ENCODE results near the gene POLR1A. TPM values are rescaled to one million over a fixed set of nuclear protein-coding genes. Genes with fewer than 3 reads are reported as not detected.

The POLR1A gene
- total and polyA plus RNA-seq, 10 donors = 1.8 to 39.0 (median 20.1) TPM

GRCh38 chr2:86124683-86125082 is 19.0 kb upstream of the POLR1A start:
- Histone ChIP-seq H3K9me3 (no peaks in the 10 kb centered on the region), H3K4me3 (no peak overlapping the region), H3K27ac (no peak overlapping the region), H3K4me1 (no peaks in the 10 kb centered on the region), H3K36me3 (peaks cover 5 to 100% (median 99%) of the 10 kb centered on the region in 6 donors), H3K27me3 (replicated peaks in 1 of 7) (no peaks in the 10 kb centered on the region)
- WGBS, 5 donors = 88 to 94% (median 90%) methylated on average over 5 of the region's 5 CpGs
- TF ChIP-seq POLR2AphosphoS5 (IDR thresholded peaks at IDR 0.05) (no peak), CTCF (IDR thresholded peaks at IDR 0.05 in 8 of 11, conservative IDR thresholded peaks at IDR 0.05 in 3 of 11) (no peak), POLR2A (IDR thresholded peaks at IDR 0.05) (no peak)
- intact Hi-C loops (cut with DNase I; ENCODE audit: low total_unique reads) = no loop called here
- no peak for DNase-seq

DNA sequence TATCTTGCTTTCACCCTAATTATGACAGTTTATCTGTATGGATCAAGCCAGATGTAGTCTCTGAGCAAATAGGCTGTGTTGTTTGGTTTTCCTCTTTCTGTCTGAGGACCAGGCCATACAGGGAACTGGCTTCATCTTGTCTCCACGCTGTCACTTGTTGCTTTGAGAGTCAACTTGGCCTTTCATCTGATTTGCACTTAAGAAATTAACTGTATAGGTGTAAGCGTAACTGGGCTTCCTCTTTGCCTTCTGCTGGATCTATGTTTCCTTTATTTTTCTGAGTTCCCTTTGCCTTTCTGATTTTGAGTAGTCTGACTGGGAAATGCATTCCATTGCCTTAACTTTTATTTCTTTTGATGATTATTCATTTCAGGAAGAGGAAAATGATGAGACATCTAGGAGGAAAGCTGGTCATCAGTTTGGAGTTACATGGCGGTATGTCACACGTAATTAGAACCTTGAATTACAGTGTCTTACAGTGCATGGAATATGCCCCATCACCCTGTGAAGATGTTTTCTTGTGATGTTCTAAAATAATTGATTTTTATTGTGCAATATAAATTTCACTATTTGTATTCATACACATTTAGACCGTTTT is 17.7 kb upstream of the POLR1A start:
- WGBS, 5 donors = 86 to 98% (median 93%) methylated on average over 5 of the region's 5 CpGs
- Histone ChIP-seq H3K9me3 (no peaks in the 10 kb centered on the region), H3K27ac (no peak overlapping the region), H3K27me3 (replicated peaks in 1 of 7) (no peaks in the 10 kb centered on the region), H3K4me3 (no peak overlapping the region), H3K4me1 (no peaks in the 10 kb centered on the region), H3K36me3 (peaks cover 5 to 100% (median 100%) of the 10 kb centered on the region in 6 donors)
- intact Hi-C loops (cut with DNase I; ENCODE audit: low total_unique reads) = no loop called here
- DNase-seq = no peak
- no peak for TF ChIP-seq POLR2AphosphoS5 (IDR thresholded peaks at IDR 0.05)
- TF ChIP-seq POLR2A (IDR thresholded peaks at IDR 0.05) = no peak
- TF ChIP-seq CTCF (IDR thresholded peaks at IDR 0.05 in 8 of 11, conservative IDR thresholded peaks at IDR 0.05 in 3 of 11) = no peak

- intact Hi-C loops (cut with DNase I; ENCODE audit: low total_unique reads) = no loop called here
- no peak overlapping the region for H3K4me3 ChIP-seq
- no peaks in the 10 kb centered on the region for H3K9me3 ChIP-seq
- peaks cover 0 to 26% (median 0%) of the 10 kb centered on the region in 6 donors for H3K4me1 ChIP-seq
- H3K36me3 ChIP-seq = peaks cover 3 to 100% (median 95%) of the 10 kb centered on the region in 6 donors
- WGBS, 5 donors = 92 to 98% (median 96%) methylated on average over 2 of the region's 2 CpGs
- TF ChIP-seq POLR2AphosphoS5 (IDR thresholded peaks at IDR 0.05) (no peak), POLR2A (IDR thresholded peaks at IDR 0.05) (no peak), CTCF (IDR thresholded peaks at IDR 0.05 in 8 of 11, conservative IDR thresholded peaks at IDR 0.05 in 3 of 11) (no peak)
- no peak for DNase-seq
- H3K27ac ChIP-seq = no peak overlapping the region
- H3K27me3 ChIP-seq (replicated peaks in 1 of 7) = no peaks in the 10 kb centered on the region
Observed at GRCh38 chr2:86118130-86118529, 12.4 kb upstream of the POLR1A start.

DNA sequence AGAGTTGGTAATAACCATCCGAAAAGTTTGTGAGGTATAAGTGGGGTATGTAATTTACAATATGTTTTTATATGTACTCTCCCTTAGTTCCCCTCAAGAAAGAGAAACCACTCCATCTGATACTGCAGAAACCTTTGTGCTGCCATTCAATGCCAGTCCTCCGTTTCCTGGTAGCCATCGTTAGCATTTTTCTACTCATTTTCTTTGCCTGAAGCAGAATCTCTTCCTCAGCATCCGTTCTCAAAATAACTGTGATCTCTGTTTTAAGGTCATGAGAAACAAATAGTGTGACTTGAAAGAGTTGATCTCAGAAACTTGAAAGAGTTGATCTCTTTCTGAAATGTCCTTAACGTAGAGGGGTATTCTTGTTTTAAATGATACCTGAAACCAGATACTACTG is 1.3 kb upstream of the POLR1A start:
- intact Hi-C loops (cut with DNase I; ENCODE audit: low total_unique reads) = no loop called here
- Histone ChIP-seq H3K4me1 (peaks cover 22 to 58% (median 47%) of the 10 kb centered on the region in 6 donors), H3K27ac (no peak overlapping the region)

More for the DNA sequence above, 1.3 kb upstream of the POLR1A start:
- H3K27me3 ChIP-seq (replicated peaks in 1 of 7) = no peaks in the 10 kb centered on the region
- H3K4me3 ChIP-seq = peak overlapping the region; percentile 88 to 99 (median 97)
- H3K9me3 ChIP-seq = no peaks in the 10 kb centered on the region
- TF ChIP-seq CTCF (IDR thresholded peaks at IDR 0.05 in 8 of 11, conservative IDR thresholded peaks at IDR 0.05 in 3 of 11) = no peak
- TF ChIP-seq POLR2A (IDR thresholded peaks at IDR 0.05) = no peak
- no peak for TF ChIP-seq POLR2AphosphoS5 (IDR thresholded peaks at IDR 0.05)
- 18 to 28% (median 20%) methylated on average over 5 of the region's 5 CpGs for WGBS, 5 donors
- H3K36me3 ChIP-seq = peaks cover 4 to 62% (median 30%) of the 10 kb centered on the region in 6 donors
- DNase-seq = no peak
